ENCODE measurements around the gene LXN. TPM values are rescaled to one million over a fixed set of nuclear protein-coding genes. Genes with fewer than 3 reads are reported as not detected.

The LXN gene
- total RNA-seq, 1 experiment from 2014 or later = 13.0 TPM

GRCh38 chr3:158671821-158672214, 630 bp downstream of the LXN start:
- no peak for DNase-seq (ENCODE audit: low spot score)

GRCh38 chr3:158668506-158668905, 3.9 kb downstream of the LXN start:
- DNase-seq (ENCODE audit: low spot score) = no peak

GRCh38 chr3:158666416-158666815, 6.0 kb downstream of the LXN start:
- no peak for DNase-seq (ENCODE audit: low spot score)

DNA sequence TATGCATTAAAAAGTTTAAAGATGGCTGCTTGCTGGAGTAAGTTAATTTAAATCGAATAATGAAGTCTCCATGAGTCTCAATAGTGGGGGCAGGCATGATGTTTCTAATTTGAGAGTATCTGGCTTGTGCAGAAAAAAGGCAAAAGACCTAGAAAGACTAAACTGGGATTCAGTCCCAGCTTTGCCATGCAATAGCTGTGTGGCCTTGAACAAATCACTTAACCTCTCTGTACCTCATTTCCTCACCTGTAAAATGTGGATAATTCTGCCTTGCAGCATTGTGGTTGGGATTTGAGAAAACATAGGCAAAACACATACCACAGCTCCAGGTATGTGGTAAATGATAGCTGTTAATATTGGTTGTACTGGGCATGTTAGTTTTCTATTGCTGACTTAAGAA, 8.6 kb downstream of the LXN start:
- no peak for DNase-seq (ENCODE audit: low spot score)

DNA sequence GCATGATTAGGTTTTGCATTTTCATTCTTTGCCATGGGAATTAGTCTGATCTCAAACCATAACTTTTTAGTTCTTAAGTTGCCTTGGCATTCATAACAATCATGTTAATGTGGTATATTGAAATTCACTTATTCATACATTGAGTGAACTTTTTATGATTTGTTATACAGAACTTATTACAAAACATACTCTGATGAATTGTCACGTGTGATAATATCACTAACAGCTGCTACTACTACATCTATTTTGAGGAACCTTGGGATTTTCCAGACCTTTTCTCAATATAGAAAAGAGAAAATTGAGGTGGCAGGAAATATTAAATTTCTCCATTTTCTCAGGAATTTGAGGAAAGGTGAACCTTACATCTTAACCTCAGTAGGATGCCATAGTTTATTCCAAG, 9.2 kb downstream of the LXN start:
- no peak for DNase-seq (ENCODE audit: low spot score)

GRCh38 chr3:158660711-158661110, 11.7 kb downstream of the LXN start:
- no peak for DNase-seq (ENCODE audit: low spot score)

DNA sequence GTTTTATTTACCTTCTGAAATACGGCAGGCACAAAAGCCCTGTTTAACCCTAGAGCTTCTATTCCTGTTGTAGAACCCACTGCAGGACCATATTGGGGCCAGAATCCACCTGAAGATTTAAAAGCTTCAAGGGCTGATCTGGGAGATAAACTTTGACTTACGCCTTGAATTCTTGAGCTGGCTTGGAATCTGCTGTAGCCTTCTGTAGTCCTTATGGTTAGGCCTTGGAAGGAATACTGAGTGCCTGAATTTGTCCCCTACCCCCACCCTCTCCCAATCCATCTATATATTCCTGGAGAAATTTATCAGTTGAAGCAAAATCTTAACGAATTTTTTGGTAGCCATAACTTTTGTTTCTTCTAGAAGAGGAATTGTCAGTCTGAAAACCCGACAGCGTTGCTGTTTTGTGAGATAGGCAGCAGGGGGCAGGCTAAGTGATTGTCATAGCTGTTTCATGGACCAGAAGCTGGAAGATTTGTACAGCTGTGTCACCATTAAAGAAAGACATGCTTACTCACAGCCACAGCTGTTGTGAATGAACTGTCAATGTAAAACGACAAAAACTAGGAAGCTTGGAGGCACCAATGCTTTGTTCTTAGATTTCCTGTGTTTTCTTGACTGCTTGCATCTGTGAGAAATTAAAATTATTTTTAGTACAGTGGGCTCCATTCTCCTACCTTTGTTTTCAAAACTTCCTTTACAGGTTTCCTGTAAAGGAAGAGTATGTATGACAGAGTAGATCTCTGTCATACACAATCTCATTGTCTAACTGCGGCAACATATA, 12.8 kb downstream of the LXN start:
- peak; percentile 69 for DNase-seq (ENCODE audit: low spot score)

DNA sequence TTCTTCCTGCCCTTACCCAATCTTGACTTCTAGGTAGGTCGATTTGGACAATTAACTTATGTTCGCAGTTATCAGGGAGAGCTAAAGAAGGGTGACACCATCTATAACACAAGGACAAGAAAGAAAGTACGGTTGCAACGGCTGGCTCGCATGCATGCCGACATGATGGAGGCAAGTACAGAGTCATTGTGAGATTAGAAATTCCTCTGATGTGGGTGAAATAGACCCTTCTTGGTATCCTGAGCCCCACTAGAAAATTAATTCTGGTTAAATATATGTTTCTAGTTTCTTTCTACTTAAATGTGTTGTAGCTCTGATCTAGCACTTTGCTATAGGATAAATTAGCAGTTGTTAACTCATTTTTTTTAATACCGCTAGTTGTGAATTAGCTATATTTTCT, 13.6 kb downstream of the LXN start:
- DNase-seq (ENCODE audit: low spot score) = no peak

DNA sequence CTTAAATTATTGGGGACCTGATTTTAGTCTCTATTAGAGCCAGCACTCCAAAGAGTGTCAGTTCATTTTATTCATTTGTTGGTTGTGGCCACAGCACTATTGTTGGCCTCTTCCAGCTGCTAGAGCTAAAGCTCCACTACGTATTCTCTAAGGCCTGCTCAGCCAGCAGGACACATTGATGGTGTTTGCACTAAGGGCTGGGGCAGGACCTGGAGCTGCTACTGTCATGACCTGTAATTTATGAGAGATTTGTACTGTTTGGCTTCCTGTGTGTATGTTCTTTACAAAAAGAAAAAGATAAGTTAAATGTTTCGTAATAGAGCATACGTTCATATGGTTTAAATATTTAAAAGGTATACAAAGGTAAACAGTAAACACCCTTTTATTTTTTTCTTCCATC, 20.0 kb downstream of the LXN start:
- DNase-seq (ENCODE audit: low spot score) = no peak

DNA sequence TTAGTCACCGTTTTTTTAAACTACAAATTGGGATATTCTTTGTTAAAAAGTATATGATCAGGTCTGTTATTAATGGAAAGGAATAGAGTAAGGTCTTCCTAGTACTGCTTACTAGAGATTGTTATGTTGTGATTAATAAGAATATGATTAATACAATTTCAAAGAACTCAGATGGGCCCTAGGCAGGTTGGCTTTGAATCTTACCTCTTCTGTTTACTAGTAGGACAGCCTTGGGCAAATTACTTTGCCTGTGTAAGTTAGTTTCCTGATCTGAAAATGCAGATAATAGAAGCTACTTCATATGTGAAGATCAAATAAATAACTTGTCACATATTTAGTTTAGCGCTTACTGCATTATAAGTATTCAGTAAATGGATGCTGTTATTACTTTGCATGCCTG, 21.3 kb downstream of the LXN start:
- no peak for DNase-seq (ENCODE audit: low spot score)

DNA sequence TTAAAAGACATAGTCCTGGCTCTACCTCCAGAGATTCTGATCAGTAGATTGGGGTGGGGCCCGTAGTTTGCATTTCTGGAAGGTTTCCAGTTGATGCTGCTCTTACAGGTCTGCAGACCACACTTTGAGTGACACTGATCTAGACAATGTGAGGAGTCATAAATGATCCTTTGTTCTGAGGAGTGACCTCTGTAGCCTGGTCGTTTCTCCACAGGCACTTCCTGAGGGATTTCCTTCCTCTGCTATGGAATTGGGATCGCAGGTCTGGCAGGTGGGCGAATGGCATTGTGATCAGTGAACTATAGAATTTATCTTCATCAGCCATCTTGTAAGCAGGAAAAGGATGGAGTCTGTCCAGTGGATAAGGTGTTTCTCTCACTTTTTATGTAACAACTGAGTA, 22.7 kb downstream of the LXN start:
- no peak for DNase-seq (ENCODE audit: low spot score)

GRCh38 chr3:158644345-158644908, 28.0 kb downstream of the LXN start, which contains the start of gene GFM1:
Gene GFM1, plus strand, starts transcription at chr3:158644527. Its CDS starts 108 bp downstream, at chr3:158644635.
- DNase-seq (ENCODE audit: low spot score) = peak; percentile 98

- no peak for DNase-seq (ENCODE audit: low spot score)
Observed at GRCh38 chr3:158642474-158643210, 29.8 kb downstream of the LXN start.

- DNase-seq (ENCODE audit: low spot score) = no peak
Observed at GRCh38 chr3:158642005-158642404, 30.4 kb downstream of the LXN start.

DNA sequence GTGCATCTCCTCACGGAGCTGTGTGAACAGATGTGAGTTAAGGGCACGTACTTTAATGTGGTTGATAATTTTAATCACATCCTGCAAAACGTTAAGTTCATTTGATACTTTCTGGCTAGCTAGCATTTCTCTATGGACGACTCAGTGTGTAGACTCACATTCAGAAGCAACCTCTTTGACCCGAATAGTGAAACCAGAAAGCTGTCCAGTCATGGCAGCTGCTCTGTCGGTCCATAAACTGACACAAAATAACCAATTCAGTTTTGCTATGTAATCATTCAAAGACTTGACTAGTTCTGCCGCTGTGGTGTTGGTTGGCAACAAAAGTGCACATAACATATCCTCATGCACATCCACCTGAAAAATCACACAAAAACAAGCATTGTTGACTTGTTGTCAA, 31.8 kb downstream of the LXN start:
- no peak for DNase-seq (ENCODE audit: low spot score)

- DNase-seq (ENCODE audit: low spot score) = no peak
Observed at GRCh38 chr3:158631981-158632380, 40.5 kb downstream of the LXN start.

DNA sequence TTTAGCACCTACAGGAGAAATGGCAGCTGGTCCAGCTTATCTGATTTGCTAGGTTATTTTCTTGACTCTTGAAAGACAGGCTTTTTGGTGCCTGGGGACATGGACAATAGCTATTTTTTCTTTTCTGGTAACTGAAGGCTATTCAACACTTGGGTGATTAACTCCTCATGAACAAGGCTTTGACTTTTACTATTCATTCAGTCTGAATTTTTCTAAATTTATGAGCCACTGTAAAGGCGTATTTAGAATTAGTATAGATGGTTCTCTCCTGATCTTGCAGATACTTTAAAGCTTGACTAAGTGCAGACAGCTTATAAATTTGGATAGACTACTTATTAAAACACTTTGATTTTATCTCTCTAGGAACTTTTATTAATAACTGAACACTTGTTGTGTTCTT, 46.6 kb downstream of the LXN start:
- DNase-seq (ENCODE audit: low spot score) = no peak

DNA sequence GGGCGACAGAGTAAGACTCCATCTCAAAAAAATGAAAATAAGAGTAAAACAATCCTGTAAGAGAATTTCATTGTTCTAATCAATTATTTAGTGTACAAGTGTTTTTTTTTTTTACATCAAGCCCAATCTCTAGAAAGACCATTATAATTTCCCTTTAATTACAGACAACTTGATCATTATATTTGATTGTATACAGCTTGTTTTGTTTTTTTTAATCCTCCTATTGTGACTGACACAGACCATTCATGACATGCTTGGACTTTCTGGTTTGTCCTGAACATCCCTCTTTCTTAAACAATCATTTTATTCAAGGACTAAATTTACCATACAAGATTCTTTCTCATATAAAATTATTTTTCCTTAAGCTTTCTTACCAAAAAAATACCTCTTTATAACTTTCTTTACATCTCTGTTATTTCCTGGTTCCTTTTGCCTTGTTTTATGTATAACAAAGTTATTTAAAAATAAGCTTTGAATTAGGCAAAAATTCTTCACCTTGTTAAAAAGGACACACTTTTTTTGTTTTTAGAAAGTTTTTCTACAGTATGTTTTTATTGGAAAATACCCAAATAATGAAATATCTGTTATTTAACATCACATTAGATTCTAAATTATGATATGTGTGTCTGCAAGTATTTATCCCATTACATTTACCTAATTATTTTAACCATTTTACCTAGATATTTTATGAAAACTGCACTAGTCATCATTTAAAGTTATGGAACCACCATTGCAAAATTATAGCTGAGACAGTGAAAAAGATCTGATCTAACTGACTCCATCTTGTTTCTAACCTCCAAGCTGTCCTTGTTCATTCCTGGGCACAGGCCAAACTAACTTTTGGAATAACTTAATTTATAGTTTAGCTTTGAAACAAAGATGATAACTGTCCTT, 54.2 kb downstream of the LXN start:
- DNase-seq (ENCODE audit: low spot score) = no peak
